Panc1 (cell line): ENCODE data around the gene FAM177B. TPM values are rescaled to one million over a fixed set of nuclear protein-coding genes. Genes with fewer than 3 reads are reported as not detected.

Experiments used
- ATAC-seq: fragments of 200-7000 bp; cut with Tn5 transposase; 2 replicates; pipeline ENCODE4 v1.9.1; 2020; ENCODE audit warnings: mild to moderate bottlenecking, moderate library complexity
- BruUV-seq: library from RNA; stranded (reverse); fragments of 400-500 nt; replicated peaks from 2 replicates; lab custom pipeline; 2021; lab: Mats Ljungman, UMichigan
- CTCF ChIA-PET: fragments of 300-600 bp; sonication (Branson Sonifier 250); formaldehyde crosslinking; loops from one replicate; lab custom pipeline; 2022; ENCODE audit warnings: antibody characterized with exemption; lab: Charles Lee
- POLR2A ChIA-PET: fragments of 300-600 bp; sonication (Branson Sonifier 250); formaldehyde crosslinking; loops from one replicate; lab custom pipeline; 2022; ENCODE audit warnings: antibody characterized with exemption; lab: Charles Lee
- DNase-seq: peaks from one replicate; pipeline ENCODE4 v3.0.0-alpha.2; 2010; ENCODE audit warnings: low read depth, low spot score
- H3K27ac ChIP-seq: 2 replicates; pipeline ENCODE4 v1.5.1; 2011; ENCODE audit warnings: mild to moderate bottlenecking, low read length, inconsistent platforms
- H3K27me3 ChIP-seq: fragments of 200-500 bp; sonication (Bioruptor generic); 2 replicates; pipeline ENCODE4 v1.6.0; 2014; ENCODE audit warnings: low read length, inconsistent platforms; ENCODE audit not compliant: control insufficient read depth, insufficient read depth
- H3K36me3 ChIP-seq: fragments of 200-500 bp; sonication (Bioruptor generic); 2 replicates; pipeline ENCODE4 v1.5.1; 2014; ENCODE audit warnings: inconsistent platforms, mild to moderate bottlenecking, low read length, moderate library complexity; ENCODE audit not compliant: control insufficient read depth, insufficient read depth
- H3K4me1 ChIP-seq: 2 replicates; pipeline ENCODE4 v1.5.1; 2011; ENCODE audit warnings: inconsistent platforms, mild to moderate bottlenecking, low read length, moderate library complexity; ENCODE audit not compliant: control insufficient read depth, insufficient read depth
- H3K4me3 ChIP-seq, 2 experiments: 2 replicates each; pipeline ENCODE4 v1.5.1; 2011 to 2012; ENCODE audit warnings: low read depth in 2 of 2, low read length in 2 of 2, mild to moderate bottlenecking in 2 of 2, inconsistent platforms in 1 of 2, moderate library complexity in 1 of 2
- H3K9me3 ChIP-seq: fragments of 200-500 bp; sonication (Bioruptor generic); 2 replicates; pipeline ENCODE4 v1.5.1; 2014; ENCODE audit warnings: low read depth, mild to moderate bottlenecking, inconsistent platforms, low read length, moderate library complexity; ENCODE audit not compliant: control insufficient read depth, insufficient read depth
- POLR2AphosphoS5 ChIP-seq: IDR thresholded peaks from 2 replicates; pipeline ENCODE4 v1.6.1; 2012; ENCODE audit warnings: mild to moderate bottlenecking, low read depth, low read length, moderate library complexity
- SIN3A ChIP-seq: IDR thresholded peaks from 2 replicates; pipeline ENCODE4 v1.6.1; 2012; ENCODE audit warnings: low read depth, mild to moderate bottlenecking, low read length, moderate library complexity, borderline replicate concordance; ENCODE audit not compliant: insufficient read depth
- TCF7L2 ChIP-seq: IDR thresholded peaks from 2 replicates; pipeline ENCODE4 v1.6.1; 2011; ENCODE audit warnings: mild to moderate bottlenecking, low read depth, low read length, inconsistent platforms
- in situ Hi-C: cut with HindIII; loops from 2 replicates; pipeline ENCODE4 v1.10.0; 2016; ENCODE audit warnings: low sequenced_read_pairs, low pct_unique_long_range_greater_than_20kb
- intact Hi-C: fragments of 100-400 bp; cut with micrococcal nuclease; formaldehyde crosslinking; loops from one replicate; pipeline ENCODE4 v1.10.0; 2022; ENCODE audit not compliant: unreplicated experiment
- total RNA-seq: library from RNA; stranded (reverse); gene quantifications from one replicate; pipeline ENCODE4 v1.2.1, GENCODE V29; 2021; ENCODE audit not compliant: unreplicated experiment
- TF ChIP-seq, protein P1 (sequence below), 2 experiments: IDR thresholded peaks; 2 replicates each; pipeline ENCODE4 v1.6.1; 2011 to 2012; ENCODE audit warnings: low read depth in 2 of 2, control low read depth in 1 of 2, low read length in 1 of 2, mild to moderate bottlenecking in 1 of 2, moderate library complexity in 1 of 2; ENCODE audit not compliant: insufficient read depth in 1 of 2
- TF ChIP-seq, protein P2 (sequence below): fragments of 450-650 bp; IDR thresholded peaks from 2 replicates; pipeline ENCODE4 v1.5.1; 2017; ENCODE audit warnings: mild to moderate bottlenecking

The FAM177B gene
- total RNA-seq, 1 experiment from 2014 or later = not detected

- H3K9me3 ChIP-seq = no peaks in the 10 kb centered on the region
- TF ChIP-seq, protein P1, sequence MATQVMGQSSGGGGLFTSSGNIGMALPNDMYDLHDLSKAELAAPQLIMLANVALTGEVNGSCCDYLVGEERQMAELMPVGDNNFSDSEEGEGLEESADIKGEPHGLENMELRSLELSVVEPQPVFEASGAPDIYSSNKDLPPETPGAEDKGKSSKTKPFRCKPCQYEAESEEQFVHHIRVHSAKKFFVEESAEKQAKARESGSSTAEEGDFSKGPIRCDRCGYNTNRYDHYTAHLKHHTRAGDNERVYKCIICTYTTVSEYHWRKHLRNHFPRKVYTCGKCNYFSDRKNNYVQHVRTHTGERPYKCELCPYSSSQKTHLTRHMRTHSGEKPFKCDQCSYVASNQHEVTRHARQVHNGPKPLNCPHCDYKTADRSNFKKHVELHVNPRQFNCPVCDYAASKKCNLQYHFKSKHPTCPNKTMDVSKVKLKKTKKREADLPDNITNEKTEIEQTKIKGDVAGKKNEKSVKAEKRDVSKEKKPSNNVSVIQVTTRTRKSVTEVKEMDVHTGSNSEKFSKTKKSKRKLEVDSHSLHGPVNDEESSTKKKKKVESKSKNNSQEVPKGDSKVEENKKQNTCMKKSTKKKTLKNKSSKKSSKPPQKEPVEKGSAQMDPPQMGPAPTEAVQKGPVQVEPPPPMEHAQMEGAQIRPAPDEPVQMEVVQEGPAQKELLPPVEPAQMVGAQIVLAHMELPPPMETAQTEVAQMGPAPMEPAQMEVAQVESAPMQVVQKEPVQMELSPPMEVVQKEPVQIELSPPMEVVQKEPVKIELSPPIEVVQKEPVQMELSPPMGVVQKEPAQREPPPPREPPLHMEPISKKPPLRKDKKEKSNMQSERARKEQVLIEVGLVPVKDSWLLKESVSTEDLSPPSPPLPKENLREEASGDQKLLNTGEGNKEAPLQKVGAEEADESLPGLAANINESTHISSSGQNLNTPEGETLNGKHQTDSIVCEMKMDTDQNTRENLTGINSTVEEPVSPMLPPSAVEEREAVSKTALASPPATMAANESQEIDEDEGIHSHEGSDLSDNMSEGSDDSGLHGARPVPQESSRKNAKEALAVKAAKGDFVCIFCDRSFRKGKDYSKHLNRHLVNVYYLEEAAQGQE (IDR thresholded peaks at IDR 0.05; ENCODE audit: insufficient read depth in 1 of 2, low read depth in 2 of 2, low read length in 1 of 2) = no peak
- TF ChIP-seq TCF7L2 = peak; percentile 65; the same call in 1 of the 2 replicates
- TF ChIP-seq, protein P2, sequence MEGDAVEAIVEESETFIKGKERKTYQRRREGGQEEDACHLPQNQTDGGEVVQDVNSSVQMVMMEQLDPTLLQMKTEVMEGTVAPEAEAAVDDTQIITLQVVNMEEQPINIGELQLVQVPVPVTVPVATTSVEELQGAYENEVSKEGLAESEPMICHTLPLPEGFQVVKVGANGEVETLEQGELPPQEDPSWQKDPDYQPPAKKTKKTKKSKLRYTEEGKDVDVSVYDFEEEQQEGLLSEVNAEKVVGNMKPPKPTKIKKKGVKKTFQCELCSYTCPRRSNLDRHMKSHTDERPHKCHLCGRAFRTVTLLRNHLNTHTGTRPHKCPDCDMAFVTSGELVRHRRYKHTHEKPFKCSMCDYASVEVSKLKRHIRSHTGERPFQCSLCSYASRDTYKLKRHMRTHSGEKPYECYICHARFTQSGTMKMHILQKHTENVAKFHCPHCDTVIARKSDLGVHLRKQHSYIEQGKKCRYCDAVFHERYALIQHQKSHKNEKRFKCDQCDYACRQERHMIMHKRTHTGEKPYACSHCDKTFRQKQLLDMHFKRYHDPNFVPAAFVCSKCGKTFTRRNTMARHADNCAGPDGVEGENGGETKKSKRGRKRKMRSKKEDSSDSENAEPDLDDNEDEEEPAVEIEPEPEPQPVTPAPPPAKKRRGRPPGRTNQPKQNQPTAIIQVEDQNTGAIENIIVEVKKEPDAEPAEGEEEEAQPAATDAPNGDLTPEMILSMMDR = peak; percentile 42; the same call in 1 of the 2 replicates
- no peak overlapping the region for H3K27ac ChIP-seq
- POLR2A ChIA-PET = interaction anchor here (0.5 to 0.6 kb wide), 2 partner anchors 291 to 1379 kb away, joined by 3 read pairs; no protein-coding TSS in a partner anchor
- no peak overlapping the region for H3K4me3 ChIP-seq
- H3K36me3 ChIP-seq = no peaks in the 10 kb centered on the region
- no peaks in the 10 kb centered on the region for H3K4me1 ChIP-seq
- in situ Hi-C loops (no loop called here), intact Hi-C loops (no loop called here)
- no TSS peak for BruUV-seq
- ATAC-seq = 0 out of 2 replicates have a peak, but pooled peaks have one; percentile 28
- CTCF ChIA-PET = interaction anchor here (1.0 kb wide), 1 partner anchor 335 kb away, joined by 3 read pairs; no protein-coding TSS in a partner anchor
- peaks cover 6% of the 10 kb centered on the region; the same call in 1 of the 2 replicates for H3K27me3 ChIP-seq
- DNase-seq = no peak
Measured at GRCh38 chr1:222794656-222795474, 57.9 kb downstream of the FAM177B start.

DNA sequence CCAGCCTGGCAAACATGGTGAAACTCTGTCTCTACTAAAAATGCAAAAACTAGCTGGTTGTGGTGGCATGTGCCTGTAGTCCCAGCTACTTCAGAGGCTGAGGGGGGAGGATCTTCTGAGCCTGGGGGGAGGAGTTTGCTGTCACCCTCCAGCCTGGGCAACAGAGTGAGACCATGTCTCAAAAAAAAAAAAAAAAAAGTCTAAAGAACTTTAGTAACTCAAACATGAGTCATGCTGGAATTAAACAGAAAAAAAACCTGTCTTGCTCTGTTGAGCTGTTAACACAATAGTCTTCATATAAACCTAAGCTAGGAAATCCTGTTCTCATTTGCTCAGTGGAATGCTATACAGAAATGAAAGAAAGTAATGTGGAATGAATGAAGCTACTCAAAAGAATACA, 61.1 kb downstream of the FAM177B start:
- intact Hi-C loops = no loop called here
- in situ Hi-C loops = no loop called here

More for the DNA sequence above, 61.1 kb downstream of the FAM177B start:
- DNase-seq = no peak
- H3K27ac ChIP-seq = no peak overlapping the region
- TF ChIP-seq, protein P2 = no peak
- TF ChIP-seq TCF7L2 (no peak), SIN3A (no peak), POLR2AphosphoS5 (no peak)
- TF ChIP-seq, protein P1 (IDR thresholded peaks at IDR 0.05; ENCODE audit: insufficient read depth in 1 of 2, low read depth in 2 of 2, low read length in 1 of 2) = no peak
- H3K4me3 ChIP-seq = no peak overlapping the region
- H3K9me3 ChIP-seq = no peaks in the 10 kb centered on the region
- BruUV-seq = no TSS peak
- ChIA-PET POLR2A (interaction anchor here (0.6 to 0.7 kb wide), 4 partner anchors 148 to 612 kb away, joined by 3 to 25 read pairs (median 8); no protein-coding TSS in a partner anchor), CTCF (interaction anchor here (0.7 kb wide), 1 partner anchor 358 kb away, joined by 4 read pairs; no protein-coding TSS in a partner anchor)
- no peaks in the 10 kb centered on the region for H3K36me3 ChIP-seq
- no peak for ATAC-seq
- H3K27me3 ChIP-seq = peaks cover 11% of the 10 kb centered on the region; the same call in 1 of the 2 replicates
- H3K4me1 ChIP-seq = no peaks in the 10 kb centered on the region
